Measurements from ENCODE around the gene ABO. TPM values are rescaled to one million over a fixed set of nuclear protein-coding genes. Genes with fewer than 3 reads are reported as not detected.
A peak's percentile ranks its signal among the peaks of the same experiment; 100 is the strongest.
"Not testable (repeated sequence)": the region's sequence is repeated elsewhere in the genome, so short reads cannot be mapped to it uniquely, and the experiment has no call there.

The ABO gene
- total RNA-seq, 2 donors from 2014 or later = not detected

GRCh38 chr9:133207021-133207531 is 67.9 kb downstream of the ABO start:
- Mint-ChIP-seq H3K27ac (no peak overlapping the region), H3K36me3 (no peaks in the 10 kb centered on the region), H3K9me3 (no peaks in the 10 kb centered on the region)
- no peak for DNase-seq (ENCODE audit: low spot score in 2 of 2)
- no peak for ATAC-seq

- DNase-seq (ENCODE audit: low spot score in 2 of 2) (peak in 1 of 2 donors; percentile 46), ATAC-seq (no peak)
- H3K9me3 Mint-ChIP-seq = no peaks in the 10 kb centered on the region
- no peaks in the 10 kb centered on the region for H3K36me3 Mint-ChIP-seq
- H3K27ac Mint-ChIP-seq = no peak overlapping the region
Measured at GRCh38 chr9:133205996-133206931, 68.7 kb downstream of the ABO start.

GRCh38 chr9:133205481-133205887 is 69.5 kb downstream of the ABO start:
- not testable (repeated sequence) for ATAC-seq; H3K27ac Mint-ChIP-seq; DNase-seq (ENCODE audit: low spot score in 2 of 2); H3K36me3 Mint-ChIP-seq; H3K9me3 Mint-ChIP-seq

Other genes starting within 250 kb of the ABO start
- gene GTF3C5, start 244.2 kb downstream of the ABO start, total RNA-seq = 100 to 1,000 TPM; 104 to 194 TPM
- gene CEL, start 213.2 kb downstream of the ABO start, total RNA-seq = 1 to 10 TPM; 2.4 to 9.3 TPM
- 10 to 100 TPM; 45.3 to 77.0 TPM for gene RALGDS, start 154.0 kb downstream of the ABO start, total RNA-seq
- 1 to 10 TPM; 3.1 to 7.3 TPM for gene GBGT1, start 111.3 kb downstream of the ABO start, total RNA-seq
- not detected for gene OBP2B, start 66.0 kb downstream of the ABO start, total RNA-seq
- 10 to 100 TPM; 10.7 to 22.0 TPM for gene SURF6, start 61.0 kb upstream of the ABO start, total RNA-seq
- 10 to 100 TPM; 27.7 to 29.4 TPM for gene MED22, start 72.9 kb upstream of the ABO start, total RNA-seq
- 1,000 to 10,000 TPM; 3,254 to 3,908 TPM for gene RPL7A, start 73.0 kb upstream of the ABO start, total RNA-seq
- 10 to 100 TPM; 20.2 to 24.9 TPM for gene SURF1, start 81.3 kb upstream of the ABO start, total RNA-seq
- 10 to 100 TPM in 1 of 2 donors, 1 to 10 TPM in 1; 10.0 to 12.9 TPM for gene SURF2, start 81.3 kb upstream of the ABO start, total RNA-seq
- 100 to 1,000 TPM; 255 to 272 TPM for gene SURF4, start 100.9 kb upstream of the ABO start, total RNA-seq
- gene STKLD1, start 101.2 kb upstream of the ABO start, total RNA-seq = 1 to 10 TPM in 1 of 2 donors, not detected in 1; 1.1 TPM
- 10 to 100 TPM; 20.6 to 28.3 TPM for gene REXO4, start 142.8 kb upstream of the ABO start, total RNA-seq
- gene ADAMTS13, start 147.2 kb upstream of the ABO start, total RNA-seq = 1 to 10 TPM; 2.6 to 5.4 TPM
- gene CACFD1, start 184.8 kb upstream of the ABO start, total RNA-seq = 1 to 10 TPM in 1 of 2 donors, under 1 TPM in 1; 0.37 to 2.3 TPM
- 1 to 10 TPM; 1.0 to 1.8 TPM for gene SLC2A6, start 203.9 kb upstream of the ABO start, total RNA-seq
- gene MYMK, start 249.8 kb upstream of the ABO start, total RNA-seq = not detected

Measured in activated naive CD4-positive, alpha-beta T cell treated with anti-CD3 and anti-CD28 coated beads, Interleukin-2, amount 50 U/mL, for 72 hours (primary cell).